NCI-H1092 (cell line): ENCODE measurements around the gene CYB5RL.
"Not testable (repeated sequence)": the region's sequence is repeated elsewhere in the genome, so short reads cannot be mapped to it uniquely, and the experiment has no call there.

ENCODE experiments used
- DNase-seq: peaks from one replicate; lab custom pipeline; 2025; lab: John Stamatoyannopoulos, UW

The CYB5RL gene

GRCh38 chr1:54225986-54226559 lies 26.2 kb upstream of the CYB5RL start:
- DNase-seq: no peak

- no peak for DNase-seq
Measured at GRCh38 chr1:54225378-54225777, 25.5 kb upstream of the CYB5RL start.

GRCh38 chr1:54224233-54224632 lies 24.4 kb upstream of the CYB5RL start:
- no peak for DNase-seq

- no peak for DNase-seq
Measured at GRCh38 chr1:54223441-54224202, 23.8 kb upstream of the CYB5RL start.

GRCh38 chr1:54222711-54223110 lies 22.9 kb upstream of the CYB5RL start:
- DNase-seq: no peak

- DNase-seq: no peak
Measured at GRCh38 chr1:54221867-54222484, 22.1 kb upstream of the CYB5RL start.

GRCh38 chr1:54221113-54221834 lies 21.4 kb upstream of the CYB5RL start:
- no peak for DNase-seq

- no peak for DNase-seq
Measured at GRCh38 chr1:54220004-54220811, 20.4 kb upstream of the CYB5RL start.

GRCh38 chr1:54219688-54220003 lies 19.8 kb upstream of the CYB5RL start:
- DNase-seq: no peak

- no peak for DNase-seq
Measured at GRCh38 chr1:54218883-54219687, 19.3 kb upstream of the CYB5RL start.

GRCh38 chr1:54215523-54215922 lies 15.7 kb upstream of the CYB5RL start:
- no peak for DNase-seq

GRCh38 chr1:54212872-54213271 lies 13.0 kb upstream of the CYB5RL start:
- no peak for DNase-seq

- not testable (repeated sequence) for DNase-seq
Measured at GRCh38 chr1:54207896-54208295, 8.1 kb upstream of the CYB5RL start.

- no peak for DNase-seq
Measured at GRCh38 chr1:54207287-54207686, 7.5 kb upstream of the CYB5RL start.

GRCh38 chr1:54204199-54204598 lies 4.4 kb upstream of the CYB5RL start:
- no peak for DNase-seq

GRCh38 chr1:54200519-54200997 lies 728 bp upstream of the CYB5RL start:
- DNase-seq: no peak

GRCh38 chr1:54199151-54199764 lies 572 bp downstream of the CYB5RL start:
- no peak for DNase-seq

GRCh38 chr1:54193453-54193852 lies 6.4 kb downstream of the CYB5RL start:
- DNase-seq: no peak

GRCh38 chr1:54191525-54191924 lies 8.3 kb downstream of the CYB5RL start:
- no peak for DNase-seq

GRCh38 chr1:54190526-54190925 lies 9.3 kb downstream of the CYB5RL start:
- no peak for DNase-seq

GRCh38 chr1:54188291-54188690 lies 11.5 kb downstream of the CYB5RL start:
- no peak for DNase-seq
